CD4-positive, alpha-beta T cell treated with Interleukin-6 at 100 ng/mL for 8 hours (primary cell): ENCODE data around the gene SCUBE3.

Source experiments
- DNase-seq: peaks from one replicate; pipeline ENCODE4 v3.0.0-alpha.2; 2020; ENCODE audit warnings: mixed read lengths, low spot score

The SCUBE3 gene

GRCh38 chr6:35213298-35213791 is 411 bp upstream of the SCUBE3 start:
- no peak for DNase-seq

GRCh38 chr6:35214869-35215664 is 1.3 kb downstream of the SCUBE3 start:
- no peak for DNase-seq

GRCh38 chr6:35215665-35216411 is 2.1 kb downstream of the SCUBE3 start:
- DNase-seq = no peak

GRCh38 chr6:35216412-35216732 is 2.6 kb downstream of the SCUBE3 start:
- no peak for DNase-seq

- DNase-seq = no peak
Measured at GRCh38 chr6:35216851-35217811, 3.4 kb downstream of the SCUBE3 start.

GRCh38 chr6:35218021-35218420 is 4.3 kb downstream of the SCUBE3 start:
- DNase-seq = no peak

GRCh38 chr6:35218456-35218855 is 4.7 kb downstream of the SCUBE3 start:
- DNase-seq = no peak

GRCh38 chr6:35219683-35220326 is 6.0 kb downstream of the SCUBE3 start:
- DNase-seq = no peak

GRCh38 chr6:35220711-35221110 is 7.0 kb downstream of the SCUBE3 start:
- no peak for DNase-seq

- no peak for DNase-seq
Measured at GRCh38 chr6:35223396-35223795, 9.6 kb downstream of the SCUBE3 start.

GRCh38 chr6:35224720-35225119 is 11.0 kb downstream of the SCUBE3 start:
- DNase-seq = no peak

GRCh38 chr6:35228481-35228880 is 14.7 kb downstream of the SCUBE3 start:
- no peak for DNase-seq

- DNase-seq = no peak
Measured at GRCh38 chr6:35229304-35229703, 15.5 kb downstream of the SCUBE3 start.

- no peak for DNase-seq
Measured at GRCh38 chr6:35230498-35230897, 16.7 kb downstream of the SCUBE3 start.

GRCh38 chr6:35230950-35231349 is 17.2 kb downstream of the SCUBE3 start:
- DNase-seq = no peak

GRCh38 chr6:35231563-35231962 is 17.8 kb downstream of the SCUBE3 start:
- DNase-seq = no peak

GRCh38 chr6:35234901-35235300 is 21.1 kb downstream of the SCUBE3 start:
- no peak for DNase-seq

- no peak for DNase-seq
Measured at GRCh38 chr6:35236223-35236622, 22.5 kb downstream of the SCUBE3 start.

- DNase-seq = no peak
Measured at GRCh38 chr6:35237476-35237875, 23.7 kb downstream of the SCUBE3 start.

- DNase-seq = no peak
Measured at GRCh38 chr6:35238843-35239289, 25.1 kb downstream of the SCUBE3 start.

- no peak for DNase-seq
Measured at GRCh38 chr6:35239581-35239980, 25.8 kb downstream of the SCUBE3 start.
